Measurements from ENCODE around the gene EXOSC1. TPM values are rescaled to one million over a fixed set of nuclear protein-coding genes. Genes with fewer than 3 reads are reported as not detected.
"Not testable (repeated sequence)": the region's sequence is repeated elsewhere in the genome, so short reads cannot be mapped to it uniquely, and the experiment has no call there.

Gene EXOSC1
- total RNA-seq, 1 donor from 2014 or later = 36.1 TPM

DNA sequence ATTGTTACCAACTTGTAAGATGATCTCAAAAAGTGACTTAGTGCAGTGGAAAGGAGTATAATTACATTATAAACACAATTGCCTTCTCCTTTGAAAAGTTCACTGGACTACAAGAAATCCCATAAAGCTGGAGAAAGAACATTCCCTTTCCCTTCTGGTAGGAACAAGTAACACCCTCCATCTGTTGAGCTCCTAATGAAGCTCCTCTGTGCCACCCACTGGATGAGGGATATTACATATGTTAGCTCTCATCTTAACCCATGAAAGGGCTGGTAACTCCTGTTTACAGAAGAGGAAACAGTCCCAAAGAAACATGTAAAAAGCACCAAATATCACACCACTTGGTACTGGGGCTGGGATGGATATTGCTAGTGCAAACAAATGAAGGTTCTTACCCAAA, 11.8 kb downstream of the EXOSC1 start:
- no peak overlapping the region for H3K27ac Mint-ChIP-seq
- H3K4me3 Mint-ChIP-seq = no peak overlapping the region
- H3K36me3 Mint-ChIP-seq = peaks cover 12% of the 10 kb centered on the region
- no peaks in the 10 kb centered on the region for H3K9me3 Mint-ChIP-seq
- no peaks in the 10 kb centered on the region for H3K4me1 Mint-ChIP-seq (ENCODE audit: unreplicated experiment)
- H3K27me3 Mint-ChIP-seq = no peaks in the 10 kb centered on the region
- TF ChIP-seq, protein P1, sequence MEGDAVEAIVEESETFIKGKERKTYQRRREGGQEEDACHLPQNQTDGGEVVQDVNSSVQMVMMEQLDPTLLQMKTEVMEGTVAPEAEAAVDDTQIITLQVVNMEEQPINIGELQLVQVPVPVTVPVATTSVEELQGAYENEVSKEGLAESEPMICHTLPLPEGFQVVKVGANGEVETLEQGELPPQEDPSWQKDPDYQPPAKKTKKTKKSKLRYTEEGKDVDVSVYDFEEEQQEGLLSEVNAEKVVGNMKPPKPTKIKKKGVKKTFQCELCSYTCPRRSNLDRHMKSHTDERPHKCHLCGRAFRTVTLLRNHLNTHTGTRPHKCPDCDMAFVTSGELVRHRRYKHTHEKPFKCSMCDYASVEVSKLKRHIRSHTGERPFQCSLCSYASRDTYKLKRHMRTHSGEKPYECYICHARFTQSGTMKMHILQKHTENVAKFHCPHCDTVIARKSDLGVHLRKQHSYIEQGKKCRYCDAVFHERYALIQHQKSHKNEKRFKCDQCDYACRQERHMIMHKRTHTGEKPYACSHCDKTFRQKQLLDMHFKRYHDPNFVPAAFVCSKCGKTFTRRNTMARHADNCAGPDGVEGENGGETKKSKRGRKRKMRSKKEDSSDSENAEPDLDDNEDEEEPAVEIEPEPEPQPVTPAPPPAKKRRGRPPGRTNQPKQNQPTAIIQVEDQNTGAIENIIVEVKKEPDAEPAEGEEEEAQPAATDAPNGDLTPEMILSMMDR (conservative IDR thresholded peaks at IDR 0.05) = no peak
- no peak for DNase-seq (ENCODE audit: extremely low spot score, unreplicated experiment)

DNA sequence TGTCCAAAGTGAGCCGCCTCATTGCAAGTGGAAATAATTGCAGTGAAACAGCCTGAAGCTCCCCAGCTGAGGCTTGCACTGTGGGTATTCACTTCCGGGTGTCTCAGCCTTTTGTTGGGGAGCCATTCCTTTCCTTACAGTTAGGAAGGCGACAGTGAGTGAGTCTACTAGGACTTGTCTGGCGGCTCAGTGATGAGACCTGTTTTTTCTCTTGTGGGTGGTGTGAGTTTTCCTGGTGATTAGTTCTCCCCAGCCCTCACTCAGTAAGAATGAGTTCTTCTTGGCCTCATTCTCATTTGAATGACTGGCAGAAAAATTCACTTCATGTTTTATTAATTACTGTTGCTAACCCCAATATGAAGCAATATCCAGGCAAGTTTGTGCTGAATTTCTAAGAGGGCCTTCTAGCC, 17.2 kb downstream of the EXOSC1 start:
- peaks cover 8% of the 10 kb centered on the region for H3K36me3 Mint-ChIP-seq
- DNase-seq (ENCODE audit: extremely low spot score, unreplicated experiment) = no peak
- peaks cover 12% of the 10 kb centered on the region for H3K4me1 Mint-ChIP-seq (ENCODE audit: unreplicated experiment)
- TF ChIP-seq, protein P1 (conservative IDR thresholded peaks at IDR 0.05) = no peak
- peak overlapping the region; percentile 73 for H3K4me3 Mint-ChIP-seq
- H3K27me3 Mint-ChIP-seq = no peaks in the 10 kb centered on the region
- peak overlapping the region; percentile 71 for H3K27ac Mint-ChIP-seq
- no peaks in the 10 kb centered on the region for H3K9me3 Mint-ChIP-seq

DNA sequence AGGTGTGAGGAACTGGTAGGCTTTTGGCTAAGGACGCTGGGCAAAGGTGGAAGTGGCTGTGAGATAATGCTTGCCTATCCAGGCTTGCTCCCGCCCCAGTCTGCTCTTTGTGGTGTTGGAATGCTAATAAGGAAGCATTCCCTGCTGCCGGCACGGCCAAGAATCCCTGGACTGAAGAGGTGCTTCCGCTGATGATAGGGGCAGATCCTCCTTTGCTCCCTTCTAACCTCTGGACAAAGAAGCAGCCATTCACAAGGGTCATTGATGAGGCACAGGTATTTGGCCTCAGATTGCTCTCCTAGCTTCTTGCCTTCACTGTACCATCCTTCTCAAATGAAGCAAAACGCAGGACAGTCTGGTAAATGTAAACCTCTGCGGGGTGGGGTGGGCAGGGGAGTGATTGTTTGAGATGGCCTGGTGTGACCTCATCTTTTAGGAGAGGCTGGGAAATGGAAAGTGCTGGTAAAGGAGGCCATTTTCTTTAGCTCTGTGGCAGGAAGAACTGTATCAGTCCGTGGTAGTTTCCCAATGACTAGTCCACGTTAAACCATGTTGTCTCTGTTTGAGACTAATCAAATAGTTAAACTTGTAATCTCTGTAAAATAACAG, 18.1 kb downstream of the EXOSC1 start:
- Mint-ChIP-seq H3K27ac (peak overlapping the region; percentile 87), H3K27me3 (no peaks in the 10 kb centered on the region), H3K4me1 (ENCODE audit: unreplicated experiment) (peaks cover 12% of the 10 kb centered on the region), H3K36me3 (peaks cover 8% of the 10 kb centered on the region), H3K9me3 (no peaks in the 10 kb centered on the region), H3K4me3 (peak overlapping the region; percentile 94)
- TF ChIP-seq, protein P1 (conservative IDR thresholded peaks at IDR 0.05) = no peak
- no peak for DNase-seq (ENCODE audit: extremely low spot score, unreplicated experiment)

DNA sequence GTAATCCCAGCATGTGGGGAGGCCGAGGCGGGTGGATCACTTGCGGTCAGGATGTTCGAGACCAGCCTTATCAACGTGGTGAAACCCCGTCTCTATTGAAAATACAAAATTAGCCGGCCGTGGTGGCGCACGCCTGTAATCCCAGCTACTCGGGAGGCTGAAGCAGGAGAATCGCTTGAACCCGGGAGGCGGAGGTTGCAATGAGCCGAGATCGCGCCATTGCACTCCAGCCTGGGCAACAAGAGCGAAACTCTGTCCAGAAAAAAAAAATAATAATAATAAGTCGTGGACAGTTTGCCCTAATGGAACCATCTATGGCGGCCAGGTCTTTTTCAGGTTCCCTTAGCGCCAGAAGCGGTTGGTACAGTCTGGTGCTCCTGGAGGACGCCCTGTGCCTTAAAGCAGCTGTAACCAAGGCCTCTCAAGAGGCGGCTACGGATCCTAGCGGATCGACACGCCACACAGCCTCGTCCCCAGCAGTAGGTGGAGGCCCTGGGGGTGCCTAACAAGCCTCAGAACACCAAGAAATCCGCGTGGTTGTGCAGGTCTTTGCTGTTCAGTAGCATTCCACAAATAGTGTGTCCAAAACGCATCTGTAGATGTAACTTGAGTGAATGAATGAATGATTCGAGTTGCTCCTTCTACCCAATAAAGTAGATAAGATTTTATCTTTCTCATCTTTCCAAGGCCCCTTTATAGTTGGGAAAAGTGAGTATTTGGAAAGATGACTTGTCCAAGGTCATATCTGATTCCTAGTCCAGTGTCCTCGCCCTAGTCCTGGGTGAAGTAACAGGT, 18.8 kb downstream of the EXOSC1 start:
- DNase-seq (ENCODE audit: extremely low spot score, unreplicated experiment) = no peak
- peak overlapping the region; percentile 94 for H3K4me3 Mint-ChIP-seq
- H3K36me3 Mint-ChIP-seq = peaks cover 6% of the 10 kb centered on the region
- H3K27ac Mint-ChIP-seq = peak overlapping the region; percentile 87
- peaks cover 12% of the 10 kb centered on the region for H3K4me1 Mint-ChIP-seq (ENCODE audit: unreplicated experiment)
- H3K27me3 Mint-ChIP-seq = no peaks in the 10 kb centered on the region
- TF ChIP-seq, protein P1 (conservative IDR thresholded peaks at IDR 0.05) = no peak
- H3K9me3 Mint-ChIP-seq = no peaks in the 10 kb centered on the region

DNA sequence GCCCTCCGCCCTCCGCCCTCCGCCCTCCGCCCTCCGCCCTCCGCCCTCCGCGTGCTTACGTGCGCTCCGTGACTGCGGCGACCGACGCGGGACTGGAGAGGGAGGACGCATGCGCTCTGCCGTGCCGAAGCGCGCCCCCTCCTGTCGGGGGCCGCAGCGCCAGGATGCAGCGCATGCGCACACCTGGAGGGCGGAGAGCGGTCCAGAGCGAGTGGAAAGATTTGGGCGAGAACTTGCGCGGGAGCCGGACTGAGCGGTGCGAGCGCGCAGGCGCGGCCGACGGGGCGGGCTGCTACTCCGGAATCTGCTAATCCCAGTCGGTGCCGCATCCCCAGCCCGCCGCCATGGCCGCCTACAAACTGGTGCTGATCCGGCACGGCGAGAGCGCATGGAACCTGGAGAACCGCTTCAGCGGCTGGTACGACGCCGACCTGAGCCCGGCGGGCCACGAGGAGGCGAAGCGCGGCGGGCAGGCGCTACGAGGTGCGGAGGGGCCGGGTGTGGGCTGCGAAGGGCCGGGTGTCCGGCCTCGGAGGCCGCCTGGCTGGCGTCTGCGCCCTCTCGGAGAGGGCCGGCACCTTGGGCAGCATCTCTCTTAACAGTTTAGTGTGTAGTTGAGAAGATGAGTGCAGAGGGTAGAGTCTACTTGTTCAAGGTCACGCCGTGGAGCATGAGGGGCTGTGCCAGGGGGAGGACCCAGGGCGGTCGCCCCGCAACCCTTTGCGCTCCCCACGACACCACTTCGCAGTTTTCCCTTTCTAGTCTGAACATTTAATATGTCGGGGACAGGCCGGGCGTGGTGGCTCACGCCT, 19.6 kb downstream of the EXOSC1 start, which contains the start of gene PGAM1:
Gene PGAM1 (plus strand): TSS at position 228 of the 812 bp plus-strand sequence. CDS start 117 bp downstream, at position 345.
- Mint-ChIP-seq H3K27ac (peak within 1 kb of the TSS; percentile 91), H3K4me3 (peak within 1 kb of the TSS; percentile 94), H3K36me3 (peaks cover 5% of the 10 kb centered on the region), H3K4me1 (ENCODE audit: unreplicated experiment) (peaks cover 12% of the 10 kb centered on the region), H3K9me3 (no peaks in the 10 kb centered on the region), H3K27me3 (no peaks in the 10 kb centered on the region)
- peak; percentile 99 for DNase-seq (ENCODE audit: extremely low spot score, unreplicated experiment)
- TF ChIP-seq, protein P1 (conservative IDR thresholded peaks at IDR 0.05) = peak; percentile 68

DNA sequence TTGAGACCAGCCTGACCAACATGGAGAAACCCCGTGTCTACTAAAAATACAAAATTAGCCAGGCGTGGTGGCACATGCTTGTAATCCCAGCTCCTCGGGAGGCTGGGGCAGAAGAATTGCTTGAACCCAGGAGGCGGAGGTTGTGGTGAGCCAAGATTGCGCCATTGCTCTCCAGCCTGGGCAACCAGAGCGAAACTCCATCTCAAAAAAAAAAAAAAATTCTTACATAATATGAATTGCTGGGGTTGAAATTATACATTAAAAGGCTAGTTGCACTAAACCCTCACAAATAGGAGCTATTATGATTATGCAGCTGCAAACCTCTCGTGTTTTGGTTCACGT, 22.1 kb downstream of the EXOSC1 start:
- H3K27ac Mint-ChIP-seq; DNase-seq (ENCODE audit: extremely low spot score, unreplicated experiment); H3K9me3 Mint-ChIP-seq; H3K27me3 Mint-ChIP-seq; H3K36me3 Mint-ChIP-seq: not testable (repeated sequence)
- peak overlapping the region; percentile 49 for H3K4me3 Mint-ChIP-seq
- H3K4me1 Mint-ChIP-seq (ENCODE audit: unreplicated experiment) = peaks cover 19% of the 10 kb centered on the region
